Fibroblast of lung (primary cell): Measurements from ENCODE around the gene RSKR. TPM values are rescaled to one million over a fixed set of nuclear protein-coding genes. Genes with fewer than 3 reads are reported as not detected.

Experiments used
- DNase-seq, 2 donors: peaks; one replicate each; pipeline versions ENCODE4 v3.0.0 to v3.0.0-alpha.2; 2010; ENCODE audit warnings: low read depth in 2 of 2
- H2AFZ ChIP-seq: 2 replicates; pipeline ENCODE4 v1.5.1; 2012; ENCODE audit warnings: low read length, control low read depth, inconsistent platforms
- H3K27ac ChIP-seq: 2 replicates; pipeline ENCODE4 v1.5.1; 2011; ENCODE audit warnings: low read length, control low read depth; ENCODE audit not compliant: insufficient read depth
- H3K27me3 ChIP-seq: 2 replicates; pipeline ENCODE4 v1.5.1; 2011; ENCODE audit warnings: mild to moderate bottlenecking, low read length; ENCODE audit not compliant: control insufficient read depth, insufficient read depth
- H3K36me3 ChIP-seq: 2 replicates; pipeline ENCODE4 v1.5.1; 2011; ENCODE audit warnings: low read length; ENCODE audit not compliant: control insufficient read depth, insufficient read depth
- H3K4me1 ChIP-seq: 2 replicates; pipeline ENCODE4 v1.5.1; 2011; ENCODE audit warnings: low read length; ENCODE audit not compliant: control insufficient read depth, insufficient read depth; ENCODE audit errors: extremely low read depth
- H3K4me2 ChIP-seq: 2 replicates; pipeline ENCODE4 v1.5.1; 2011; ENCODE audit warnings: low read length, control low read depth; ENCODE audit not compliant: insufficient read depth; ENCODE audit errors: extremely low read depth
- H3K4me3 ChIP-seq, 4 experiments: fragments of 200-600 bp in 1 of 4; sonication (generic) in 1 of 4; replicated peaks in 1 of 4; 2 replicates each; pipeline ENCODE4 v1.5.1; 2011 to 2016; ENCODE audit warnings: low read length in 4 of 4, low read depth in 3 of 4, mild to moderate bottlenecking in 3 of 4, control low read depth in 2 of 4, inconsistent platforms in 1 of 4, mixed read lengths in 1 of 4; ENCODE audit not compliant: insufficient read depth in 1 of 4; ENCODE audit errors: control extremely low read depth in 1 of 4
- H3K79me2 ChIP-seq: 2 replicates; pipeline ENCODE4 v1.5.1; 2012; ENCODE audit warnings: mild to moderate bottlenecking, low read length, inconsistent platforms; ENCODE audit not compliant: control insufficient read depth, insufficient read depth
- H3K9ac ChIP-seq: 2 replicates; pipeline ENCODE4 v1.5.1; 2011; ENCODE audit warnings: mild to moderate bottlenecking, low read length, control low read depth; ENCODE audit not compliant: insufficient read depth
- H3K9me3 ChIP-seq: 2 replicates; pipeline ENCODE4 v1.5.1; 2012; ENCODE audit warnings: low read depth, low read length; ENCODE audit not compliant: control insufficient read depth, insufficient read depth
- H4K20me1 ChIP-seq: 2 replicates; pipeline ENCODE4 v1.5.1; 2011; ENCODE audit warnings: low read length; ENCODE audit not compliant: control insufficient read depth, insufficient read depth; ENCODE audit errors: extremely low read depth
- CTCF ChIP-seq, 2 donors: IDR thresholded peaks in 1 of 2; conservative IDR thresholded peaks in 1 of 2; 1 replicate in 1 of 2; 2 replicates in 1 of 2; pipeline ENCODE4 v1.5.1; 2011 to 2012; ENCODE audit warnings: low read length in 2 of 2, control low read depth in 1 of 2, inconsistent platforms in 1 of 2, low read depth in 1 of 2, mild to moderate bottlenecking in 1 of 2
- EZH2 ChIP-seq: IDR thresholded peaks from 2 replicates; pipeline ENCODE4 v1.5.1; 2012; ENCODE audit warnings: low read length, control low read depth, mild to moderate bottlenecking; ENCODE audit errors: missing control alignments
- polyA plus RNA-seq, 2 donors: library from polyadenylated mRNA; depleted of rRNA in 1 of 2; stranded (reverse) in 1 of 2; unstranded in 1 of 2; fragments of >200 nt; gene quantifications; 2 replicates each; pipeline ENCODE4 v1.2.1, GENCODE V29; 2011 to 2012; ENCODE audit warnings: missing spikeins in 1 of 2
- total RNA-seq: library from RNA; depleted of rRNA; stranded (reverse); fragments of >200 nt; gene quantifications from 2 replicates; pipeline ENCODE4 v1.2.1, GENCODE V29; 2014

Gene RSKR
- total and polyA plus RNA-seq, 2 donors (not counting 1 experiment from before 2014, with no cell fraction given) = 1.8 to 3.8 TPM

- no peak for DNase-seq
These were observed 20.4 kb upstream of the RSKR start for GRCh38 chr17:28634206-28634865.

GRCh38 chr17:28626818-28627217 lies 12.8 kb upstream of the RSKR start:
- no peaks in the 10 kb centered on the region for H3K9me3 ChIP-seq
- no peaks in the 10 kb centered on the region for H3K27me3 ChIP-seq
- H3K4me2 ChIP-seq = no peak overlapping the region
- peaks cover 10% of the 10 kb centered on the region for H3K36me3 ChIP-seq
- H2AFZ ChIP-seq = no peak overlapping the region
- H3K79me2 ChIP-seq = no peaks in the 10 kb centered on the region
- no peaks in the 10 kb centered on the region for H4K20me1 ChIP-seq
- TF ChIP-seq CTCF (conservative IDR thresholded peaks at IDR 0.05 in 1 of 2, IDR thresholded peaks at IDR 0.05 in 1 of 2; ENCODE audit: low read depth in 1 of 2, low read length in 2 of 2) (no peak), EZH2 (no peak)
- no peak overlapping the region for H3K27ac ChIP-seq
- H3K4me1 ChIP-seq = no peaks in the 10 kb centered on the region
- DNase-seq = no peak
- H3K4me3 ChIP-seq = no peak overlapping the region
- H3K9ac ChIP-seq = no peak overlapping the region

More at GRCh38 chr17:28634206-28634865, 20.4 kb upstream of the RSKR start:
- H3K4me2 ChIP-seq = no peak overlapping the region
- no peaks in the 10 kb centered on the region for H3K27me3 ChIP-seq
- H2AFZ ChIP-seq = no peak overlapping the region
- no peak overlapping the region for H3K27ac ChIP-seq
- H3K9me3 ChIP-seq = no peaks in the 10 kb centered on the region
- no peaks in the 10 kb centered on the region for H3K4me1 ChIP-seq
- no peak overlapping the region for H3K9ac ChIP-seq
- H4K20me1 ChIP-seq = no peaks in the 10 kb centered on the region
- no peak for TF ChIP-seq CTCF (conservative IDR thresholded peaks at IDR 0.05 in 1 of 2, IDR thresholded peaks at IDR 0.05 in 1 of 2; ENCODE audit: low read depth in 1 of 2, low read length in 2 of 2)
- TF ChIP-seq EZH2 = no peak
- no peaks in the 10 kb centered on the region for H3K79me2 ChIP-seq
- H3K36me3 ChIP-seq = peaks cover 27% of the 10 kb centered on the region
- no peak overlapping the region for H3K4me3 ChIP-seq

- H3K27me3 ChIP-seq = no peaks in the 10 kb centered on the region
- H3K36me3 ChIP-seq = peaks cover 10% of the 10 kb centered on the region
- no peaks in the 10 kb centered on the region for H4K20me1 ChIP-seq
- H3K4me1 ChIP-seq = no peaks in the 10 kb centered on the region
- no peaks in the 10 kb centered on the region for H3K79me2 ChIP-seq
- no peak overlapping the region for H3K4me2 ChIP-seq
- no peak overlapping the region for H3K27ac ChIP-seq
- DNase-seq = no peak
- H3K4me3 ChIP-seq = no peak overlapping the region
- H3K9ac ChIP-seq = no peak overlapping the region
- TF ChIP-seq EZH2 = no peak
- no peak for TF ChIP-seq CTCF (conservative IDR thresholded peaks at IDR 0.05 in 1 of 2, IDR thresholded peaks at IDR 0.05 in 1 of 2; ENCODE audit: low read depth in 1 of 2, low read length in 2 of 2)
- no peaks in the 10 kb centered on the region for H3K9me3 ChIP-seq
- no peak overlapping the region for H2AFZ ChIP-seq
These were observed 10.2 kb upstream of the RSKR start for GRCh38 chr17:28624148-28624547.
